Sigmoid colon (tissue), 4 donors: ENCODE data around the gene GMEB1.

ENCODE experiments used
- EP300 ChIP-seq, 4 donors: sonication (generic); formaldehyde crosslinking; IDR thresholded peaks; one replicate each; pipeline ENCODE4 v1.6.1; 2017; ENCODE audit warnings: antibody characterized with exemption in 4 of 4
- POLR2A ChIP-seq, 2 donors: fragments of 450-650 bp; IDR thresholded peaks; one replicate each; pipeline ENCODE4 v1.6.1; 2016; ENCODE audit warnings: antibody characterized with exemption in 2 of 2, mild to moderate bottlenecking in 2 of 2, moderate library complexity in 2 of 2
- TF ChIP-seq, protein P1 (sequence below), 4 experiments: fragments of 450-650 bp in 3 of 4; fragments of 200-600 bp in 1 of 4; IDR thresholded peaks; one replicate each; pipeline ENCODE4 v1.5.1; 2016 to 2019; ENCODE audit warnings: antibody characterized with exemption in 4 of 4, mild to moderate bottlenecking in 3 of 4, moderate library complexity in 2 of 4

GRCh38 chr1:28761189-28761588 lies 92.6 kb downstream of the GMEB1 start:
- TF ChIP-seq POLR2A (IDR thresholded peaks at IDR 0.05): no peak
- no peak for TF ChIP-seq EP300 (IDR thresholded peaks at IDR 0.05)
- TF ChIP-seq, protein P1, sequence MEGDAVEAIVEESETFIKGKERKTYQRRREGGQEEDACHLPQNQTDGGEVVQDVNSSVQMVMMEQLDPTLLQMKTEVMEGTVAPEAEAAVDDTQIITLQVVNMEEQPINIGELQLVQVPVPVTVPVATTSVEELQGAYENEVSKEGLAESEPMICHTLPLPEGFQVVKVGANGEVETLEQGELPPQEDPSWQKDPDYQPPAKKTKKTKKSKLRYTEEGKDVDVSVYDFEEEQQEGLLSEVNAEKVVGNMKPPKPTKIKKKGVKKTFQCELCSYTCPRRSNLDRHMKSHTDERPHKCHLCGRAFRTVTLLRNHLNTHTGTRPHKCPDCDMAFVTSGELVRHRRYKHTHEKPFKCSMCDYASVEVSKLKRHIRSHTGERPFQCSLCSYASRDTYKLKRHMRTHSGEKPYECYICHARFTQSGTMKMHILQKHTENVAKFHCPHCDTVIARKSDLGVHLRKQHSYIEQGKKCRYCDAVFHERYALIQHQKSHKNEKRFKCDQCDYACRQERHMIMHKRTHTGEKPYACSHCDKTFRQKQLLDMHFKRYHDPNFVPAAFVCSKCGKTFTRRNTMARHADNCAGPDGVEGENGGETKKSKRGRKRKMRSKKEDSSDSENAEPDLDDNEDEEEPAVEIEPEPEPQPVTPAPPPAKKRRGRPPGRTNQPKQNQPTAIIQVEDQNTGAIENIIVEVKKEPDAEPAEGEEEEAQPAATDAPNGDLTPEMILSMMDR (IDR thresholded peaks at IDR 0.05): no peak
